ENCODE measurements around the gene APOL1.

DNA sequence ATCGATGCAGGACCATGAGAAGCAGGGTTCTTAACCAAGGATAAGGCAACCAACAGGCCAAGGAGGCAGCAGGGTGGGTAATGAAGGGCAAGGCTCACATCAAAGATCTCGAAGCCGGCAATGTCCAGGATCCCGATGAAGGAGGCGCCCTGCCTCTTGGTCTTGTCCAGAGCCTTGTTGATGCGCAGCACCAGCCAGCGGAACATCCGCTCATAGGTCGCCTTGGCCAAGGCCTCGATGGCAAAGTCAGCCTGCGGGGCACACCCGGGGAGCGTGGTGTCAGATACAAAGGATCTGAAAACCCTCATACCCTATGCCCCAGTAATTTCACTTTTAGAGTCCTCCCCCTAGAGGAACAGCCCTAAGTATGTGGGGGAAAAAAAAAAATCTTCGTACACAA is 63.5 kb downstream of the APOL1 start:
- no peak for TF ChIP-seq POLR2A (IDR thresholded peaks at IDR 0.05)
- TF ChIP-seq, protein P1, sequence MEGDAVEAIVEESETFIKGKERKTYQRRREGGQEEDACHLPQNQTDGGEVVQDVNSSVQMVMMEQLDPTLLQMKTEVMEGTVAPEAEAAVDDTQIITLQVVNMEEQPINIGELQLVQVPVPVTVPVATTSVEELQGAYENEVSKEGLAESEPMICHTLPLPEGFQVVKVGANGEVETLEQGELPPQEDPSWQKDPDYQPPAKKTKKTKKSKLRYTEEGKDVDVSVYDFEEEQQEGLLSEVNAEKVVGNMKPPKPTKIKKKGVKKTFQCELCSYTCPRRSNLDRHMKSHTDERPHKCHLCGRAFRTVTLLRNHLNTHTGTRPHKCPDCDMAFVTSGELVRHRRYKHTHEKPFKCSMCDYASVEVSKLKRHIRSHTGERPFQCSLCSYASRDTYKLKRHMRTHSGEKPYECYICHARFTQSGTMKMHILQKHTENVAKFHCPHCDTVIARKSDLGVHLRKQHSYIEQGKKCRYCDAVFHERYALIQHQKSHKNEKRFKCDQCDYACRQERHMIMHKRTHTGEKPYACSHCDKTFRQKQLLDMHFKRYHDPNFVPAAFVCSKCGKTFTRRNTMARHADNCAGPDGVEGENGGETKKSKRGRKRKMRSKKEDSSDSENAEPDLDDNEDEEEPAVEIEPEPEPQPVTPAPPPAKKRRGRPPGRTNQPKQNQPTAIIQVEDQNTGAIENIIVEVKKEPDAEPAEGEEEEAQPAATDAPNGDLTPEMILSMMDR (IDR thresholded peaks at IDR 0.05), result no peak
